Measurements from ENCODE around the gene ZG16. TPM values are rescaled to one million over a fixed set of nuclear protein-coding genes. Genes with fewer than 3 reads are reported as not detected.

ZG16 gene
- total and polyA plus RNA-seq, 2 of the 8 experiments (the other 6 are each of a cell fraction or from before 2014, with no cell fraction given) = not detected

DNA sequence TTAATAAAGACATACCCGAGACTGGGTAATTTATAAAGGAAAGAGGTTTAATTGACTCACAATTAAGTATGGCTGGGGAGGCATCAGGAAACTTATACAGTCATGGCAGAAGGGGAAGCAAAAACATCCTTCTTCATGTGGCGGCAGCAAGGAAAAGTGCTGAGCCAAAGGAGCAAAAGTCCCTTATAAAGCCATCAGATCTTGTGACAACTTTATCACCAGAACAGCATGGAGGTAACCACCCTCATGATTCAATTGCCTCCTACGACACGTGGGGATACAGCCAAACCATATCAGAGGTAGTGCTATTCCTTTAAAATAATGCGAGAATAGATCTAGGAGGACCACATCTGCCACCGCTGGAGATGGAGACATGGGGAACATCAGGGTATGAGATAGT is 41.3 kb upstream of the ZG16 start:
- Histone ChIP-seq H3K79me1 (ENCODE audit: low read depth, low read length) (0 out of 2 replicates have a peak, but pooled peaks cover 2% of the 10 kb centered on the region), H3K27ac (ENCODE audit: low read depth, low read length) (no peak overlapping the region), H3K23ac (ENCODE audit: insufficient read length) (no peak overlapping the region), H2BK15ac (ENCODE audit: low read length) (no peak overlapping the region), H3K14ac (ENCODE audit: insufficient read length) (no peak overlapping the region), H4K20me1 (replicated peaks in 1 of 2; ENCODE audit: control insufficient read depth in 1 of 2, insufficient read depth in 2 of 2, low read length in 2 of 2) (peaks cover 3 to 19% of the 10 kb centered on the region in 2 experiments), H3K4me1 (replicated peaks in 1 of 4; ENCODE audit: control insufficient read depth in 3 of 4, insufficient read depth in 4 of 4, low read length in 3 of 4) (no peaks in the 10 kb centered on the region), H3K79me2 (ENCODE audit: control insufficient read depth in 1 of 2, insufficient read depth in 2 of 2, low read length in 2 of 2) (no peaks in the 10 kb centered on the region), H4K5ac (ENCODE audit: insufficient read length, low read depth, low read length) (no peak overlapping the region), H2AK5ac (ENCODE audit: low read depth, low read length) (no peak overlapping the region), H2BK12ac (ENCODE audit: low read depth, low read length) (no peak overlapping the region), H2BK120ac (replicated peaks; ENCODE audit: low read depth, low read length) (no peak overlapping the region), H3K4me2 (ENCODE audit: insufficient read depth in 1 of 2, low read depth in 2 of 2, low read length in 2 of 2) (no peak overlapping the region), H2AFZ (ENCODE audit: low read length) (no peak overlapping the region), H3K4ac (replicated peaks; ENCODE audit: insufficient read length, low read depth, low read length) (no peak overlapping the region), H3K4me3 (ENCODE audit: extremely low read depth in 1 of 4, insufficient read depth in 2 of 4, low read depth in 3 of 4, low read length in 4 of 4) (no peak overlapping the region), H3K9me3 (ENCODE audit: insufficient read depth in 2 of 2, low read depth in 1 of 2, low read length in 1 of 2) (no peaks in the 10 kb centered on the region), H3K18ac (ENCODE audit: extremely low read depth, low read length) (no peak overlapping the region), H3K36me3 (ENCODE audit: control insufficient read depth in 2 of 4, insufficient read depth in 4 of 4, low read length in 3 of 4) (peaks cover 9 to 51% (median 17%) of the 10 kb centered on the region in 4 experiments), H3K27me3 (replicated peaks in 1 of 4; ENCODE audit: control insufficient read depth in 3 of 4, extremely low read depth in 1 of 4, insufficient read depth in 3 of 4, low read length in 3 of 4) (no peaks in the 10 kb centered on the region), H3K9ac (replicated peaks in 1 of 4; ENCODE audit: extremely low read depth in 1 of 4, low read depth in 3 of 4, low read length in 3 of 4) (no peak overlapping the region), H3K23me2 (ENCODE audit: low read depth, low read length) (peaks cover 3% of the 10 kb centered on the region; the same call in 1 of the 2 replicates), H4K8ac (ENCODE audit: extremely low read depth, insufficient read depth, low read length) (no peak overlapping the region), H3K56ac (replicated peaks; ENCODE audit: insufficient read length, low read depth, low read length) (no peak overlapping the region), H2BK5ac (ENCODE audit: low read depth, low read length) (no peak overlapping the region), H4K91ac (replicated peaks; ENCODE audit: insufficient read length, low read length) (no peak overlapping the region), H2BK20ac (ENCODE audit: low read length) (no peak overlapping the region)
- 84% methylated on average over 6 of the region's 6 CpGs; no CpG with 5 or more reads in 1 of the 2 experiments for WGBS, 2 experiments (ENCODE audit: extremely low coverage in 1 of 2, insufficient coverage in 1 of 2, insufficient read length in 1 of 2, insufficient replicate concordance in 2 of 2, low coverage in 1 of 2, low lambda C conversion rate in 2 of 2, missing lambda C conversion rate in 1 of 2)
- POLR2A ChIA-PET (ENCODE audit: partially characterized antibody) = interaction anchor here (0.7 to 26.3 kb wide), 13 partner anchors 9 to 218 kb away, joined by 3 to 490 read pairs (median 6); partner anchors contain the start of genes C16orf54 and KIF22
- CTCF ChIA-PET (ENCODE audit: partially characterized antibody) = interaction anchor here (0.8 to 2.2 kb wide), 10 partner anchors 7 to 54 kb away, joined by 3 to 12 read pairs (median 4); partner anchors contain the start of gene KIF22
- FAIRE-seq (no peak), DNase-seq (ENCODE audit: low read depth in 1 of 2, low spot score in 2 of 2) (no peak)
- no peak for TF ChIP-seq YY1 (IDR thresholded peaks at IDR 0.05; ENCODE audit: low read depth, low read length)
- no peak for TF ChIP-seq SAP30 (IDR thresholded peaks at IDR 0.05; ENCODE audit: insufficient read depth, insufficient replicate concordance, low read length)
- TF ChIP-seq CEBPB (IDR thresholded peaks at IDR 0.05; ENCODE audit: low read depth, low read length) = no peak
- TF ChIP-seq TAF7 (optimal IDR thresholded peaks at IDR 0.05; ENCODE audit: borderline replicate concordance, low read depth, low read length) = no peak
- TF ChIP-seq BRCA1 (IDR thresholded peaks at IDR 0.05; ENCODE audit: low read depth, low read length) = no peak
